GM18951 (cell line): ENCODE measurements around the gene RCBTB1.

ENCODE experiments used
- POLR2A ChIP-seq: IDR thresholded peaks from 4 replicates; pipeline ENCODE4 v1.6.1; 2011; ENCODE audit warnings: mild to moderate bottlenecking; ENCODE audit not compliant: insufficient read length, insufficient read depth; ENCODE audit errors: extremely low read depth
- in situ Hi-C: fragments of 300-500 bp; cut with MboI; formaldehyde crosslinking; loops from one replicate; pipeline ENCODE4 v1.12.0; 2022; ENCODE audit warnings: low sequenced_read_pairs, mixed read lengths, inconsistent platforms; ENCODE audit not compliant: unreplicated experiment

Gene RCBTB1

DNA sequence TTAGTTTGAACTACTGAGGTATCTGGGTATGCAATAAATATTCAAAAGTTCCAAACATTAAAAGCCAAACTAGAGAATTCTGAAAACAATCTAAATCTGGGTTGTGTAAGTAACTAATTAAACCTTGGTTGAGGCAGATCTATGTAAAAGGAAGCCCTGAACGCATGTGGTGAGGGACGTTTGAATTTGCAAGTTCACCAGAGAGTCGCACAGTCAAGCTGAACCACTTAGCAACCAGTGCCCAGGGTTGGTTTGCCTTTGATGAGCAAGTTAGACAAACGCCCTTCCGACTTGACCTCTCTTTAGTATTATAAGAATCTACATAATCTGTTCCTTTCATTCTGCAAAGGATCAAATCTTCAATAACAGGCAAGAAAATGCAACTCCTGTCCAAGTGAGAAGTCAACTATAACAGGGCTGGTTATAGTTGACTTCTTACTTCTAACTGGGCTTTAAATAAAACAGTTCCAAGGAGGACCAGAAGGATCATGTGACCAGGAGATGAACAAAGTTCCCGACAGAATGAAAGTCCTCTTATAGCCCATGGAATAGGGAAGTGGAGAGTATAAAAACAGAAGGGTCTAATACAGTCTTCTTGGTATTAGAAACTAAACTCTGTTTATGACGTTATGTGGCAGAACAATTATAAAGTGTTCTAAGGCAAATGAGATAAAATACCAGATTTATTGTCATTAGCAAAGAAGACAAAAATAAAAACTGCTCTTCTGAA is 49.0 kb downstream of the RCBTB1 start:
- TF ChIP-seq POLR2A, result no peak
- in situ Hi-C loops, result no loop called here

DNA sequence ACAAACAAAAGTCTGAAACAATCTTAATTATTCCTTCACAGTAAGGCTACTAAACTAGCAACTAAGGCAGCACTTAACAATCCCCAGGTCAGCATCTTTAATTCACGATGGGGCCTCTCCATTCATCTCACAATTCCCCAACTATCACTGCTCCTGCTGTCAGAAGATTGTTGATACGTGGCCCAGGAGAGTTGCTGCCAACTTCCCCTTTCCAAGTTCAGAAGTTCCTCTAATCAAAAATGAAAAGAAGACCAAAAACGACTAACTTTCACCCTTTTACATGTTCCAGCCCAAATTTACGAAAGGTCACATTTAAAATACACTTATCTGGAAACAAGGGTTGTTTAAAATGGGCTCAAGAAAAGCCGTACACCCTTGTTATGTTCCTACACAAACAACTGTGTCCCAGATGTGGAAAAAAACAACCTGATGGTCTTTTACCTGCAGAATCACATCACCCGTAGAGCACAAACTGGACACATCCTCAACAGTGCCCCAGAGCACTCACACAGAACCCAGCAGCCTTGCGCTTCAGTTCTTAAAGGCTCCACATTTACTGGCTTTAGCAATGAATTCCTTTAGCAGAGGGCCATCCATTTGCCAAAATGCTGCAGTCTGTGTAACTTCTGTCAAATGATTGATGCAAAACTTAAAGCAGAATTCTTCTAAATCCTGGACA is 51.6 kb downstream of the RCBTB1 start:
- no peak for TF ChIP-seq POLR2A

DNA sequence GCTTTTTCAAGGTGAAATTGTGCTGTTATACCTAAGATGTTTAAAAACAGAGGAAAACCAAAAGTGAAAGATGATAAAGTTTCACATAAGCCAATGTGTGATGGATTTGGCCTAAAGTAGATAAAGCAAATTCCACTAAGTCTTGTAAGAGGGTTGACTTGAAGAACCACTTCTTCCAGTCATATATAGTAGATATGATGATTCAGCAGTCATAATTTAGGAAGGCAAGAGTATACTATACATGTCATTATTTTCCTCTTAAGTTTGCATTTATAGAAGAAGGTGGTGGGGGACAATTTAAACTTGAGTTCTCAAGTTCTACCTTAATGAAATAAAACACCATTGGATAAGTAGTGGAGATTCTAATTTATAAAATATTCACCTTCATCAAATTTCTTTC is 52.3 kb downstream of the RCBTB1 start:
- in situ Hi-C loops, result no loop called here

More for the DNA sequence above, 51.6 kb downstream of the RCBTB1 start:
- in situ Hi-C loops, result no loop called here

DNA sequence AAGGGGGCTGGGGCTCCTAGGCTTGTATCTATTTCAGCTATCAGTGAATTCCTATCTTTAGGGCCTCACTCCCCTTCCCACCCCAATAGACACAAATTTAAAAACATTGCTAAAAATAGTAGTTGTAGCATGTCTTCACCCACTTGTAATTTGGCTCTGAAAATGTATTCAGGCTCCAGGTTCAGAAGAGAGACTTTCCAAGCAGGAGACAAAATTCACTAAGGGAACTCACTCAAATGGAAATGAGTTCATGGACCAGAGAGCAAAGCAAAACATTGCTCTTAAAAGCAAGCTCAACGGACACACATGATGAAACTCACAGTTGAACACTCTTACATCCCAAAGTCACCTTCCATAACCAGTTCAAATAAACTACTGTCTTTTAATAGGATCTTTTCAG is 52.8 kb downstream of the RCBTB1 start:
- no peak for TF ChIP-seq POLR2A
- in situ Hi-C loops, result no loop called here

More for the DNA sequence above, 52.3 kb downstream of the RCBTB1 start:
- no peak for TF ChIP-seq POLR2A

DNA sequence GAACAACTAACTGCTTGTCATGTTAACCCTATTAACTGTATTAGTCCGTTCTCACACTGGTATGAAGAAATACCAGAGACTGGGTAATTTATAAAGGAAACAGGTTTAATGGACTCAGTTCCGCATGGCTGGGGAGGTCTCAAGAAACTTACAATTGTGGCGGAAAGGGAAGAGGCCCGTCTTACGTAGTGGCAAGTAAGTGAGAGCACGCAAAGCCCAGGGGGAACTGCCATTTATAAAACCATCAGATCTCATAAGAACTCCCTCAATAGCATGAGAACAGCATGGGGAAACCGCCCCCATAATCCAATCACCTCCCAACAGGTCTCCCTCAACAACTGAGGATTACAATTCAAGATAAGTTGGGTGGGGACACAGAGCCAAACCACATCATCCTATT is 54.9 kb downstream of the RCBTB1 start:
- no peak for TF ChIP-seq POLR2A
- in situ Hi-C loops, result no loop called here

DNA sequence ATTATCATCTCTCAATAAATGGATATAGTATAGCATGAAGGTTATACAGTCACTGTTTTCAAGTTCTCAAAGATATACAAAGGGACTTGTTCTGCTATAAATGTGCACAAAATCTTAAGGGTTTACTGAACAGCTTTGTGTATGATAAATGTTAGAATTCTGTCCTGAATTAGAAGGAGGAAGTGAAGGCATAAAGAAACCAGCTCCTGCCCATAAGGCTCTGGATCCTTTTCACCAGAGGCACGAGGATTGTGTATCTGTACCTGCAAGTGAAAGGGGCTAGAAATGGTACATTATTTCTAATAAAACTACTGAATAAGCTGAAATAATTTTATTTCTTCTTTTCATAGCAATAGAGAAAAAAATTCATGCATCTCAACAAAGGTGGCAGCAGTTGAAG is 57.2 kb downstream of the RCBTB1 start:
- TF ChIP-seq POLR2A, result no peak
- in situ Hi-C loops, result no loop called here

DNA sequence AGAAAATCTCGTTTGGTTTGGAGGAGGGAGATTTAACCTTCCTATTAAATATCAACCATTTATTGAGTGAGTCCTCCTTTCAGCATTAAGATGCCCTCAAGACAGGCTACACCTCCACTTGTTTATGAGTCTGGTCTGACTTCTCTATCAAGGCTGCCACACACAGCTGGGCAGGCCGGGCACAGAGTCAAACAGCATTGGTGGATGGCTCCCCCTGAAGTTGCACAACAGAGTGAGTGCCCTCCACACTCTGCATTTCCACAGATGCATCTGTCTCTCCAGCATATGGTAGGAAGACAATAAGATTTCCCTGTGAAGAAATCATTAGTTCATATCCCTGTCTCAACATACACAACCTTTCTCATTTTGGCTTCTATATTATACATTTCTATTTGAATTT is 58.2 kb downstream of the RCBTB1 start:
- no peak for TF ChIP-seq POLR2A
- in situ Hi-C loops, result no loop called here

DNA sequence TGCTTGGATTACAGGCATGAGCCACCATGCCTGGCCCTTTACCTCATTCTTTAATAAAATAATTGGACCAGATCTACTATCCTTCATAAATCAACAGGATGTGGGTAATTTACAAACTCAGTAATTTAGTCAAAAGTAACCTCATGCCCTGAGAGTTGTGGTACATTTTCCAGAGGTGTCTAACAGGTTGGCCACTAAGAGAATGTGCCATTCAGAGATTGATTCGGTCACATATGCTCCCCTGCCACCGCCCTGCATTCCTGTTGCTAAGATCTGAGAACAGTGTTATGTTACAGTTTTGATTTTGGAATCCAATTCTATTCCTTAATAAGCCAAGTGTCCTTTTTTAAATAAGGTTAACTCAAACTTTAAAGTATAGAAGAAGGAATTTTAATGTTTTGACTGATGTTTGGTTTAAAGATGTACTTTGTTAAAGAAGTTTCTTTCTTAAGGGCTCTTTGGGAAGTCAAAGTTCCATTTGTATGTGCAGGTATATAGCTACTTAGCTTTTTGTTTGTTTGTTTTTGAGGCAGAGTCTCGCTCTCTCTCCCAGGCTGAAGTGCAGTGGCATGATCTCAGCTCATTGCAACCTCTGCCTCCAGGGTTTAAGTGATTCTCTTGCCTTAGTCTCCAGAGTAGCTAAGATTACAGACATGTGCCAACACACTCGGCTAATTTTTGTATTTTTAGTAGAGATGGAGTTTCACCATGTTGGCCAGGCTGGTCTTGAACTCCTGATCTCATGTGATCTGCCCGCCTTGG is 60.4 kb downstream of the RCBTB1 start:
- in situ Hi-C loops, result no loop called here
- TF ChIP-seq POLR2A, result no peak

DNA sequence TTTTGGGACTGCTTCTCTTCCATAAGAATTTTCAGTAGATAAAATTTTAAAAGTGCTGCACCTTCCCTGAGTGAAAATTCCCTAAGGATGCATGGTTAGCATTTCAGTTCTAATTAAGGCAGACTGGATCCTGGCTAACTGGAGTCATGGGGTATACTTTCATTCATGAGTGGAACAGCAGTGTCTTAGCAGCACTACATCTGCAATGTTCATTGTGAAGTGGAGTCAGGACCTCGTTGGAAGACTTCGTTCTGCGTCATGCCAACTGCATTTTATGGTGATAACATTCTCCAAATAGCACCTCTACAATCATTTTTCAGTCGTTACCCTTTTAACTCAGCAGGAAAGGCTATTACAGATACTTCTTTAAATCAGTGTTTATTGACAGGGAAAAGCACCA is 64.1 kb downstream of the RCBTB1 start:
- TF ChIP-seq POLR2A, result no peak
- in situ Hi-C loops, result no loop called here

DNA sequence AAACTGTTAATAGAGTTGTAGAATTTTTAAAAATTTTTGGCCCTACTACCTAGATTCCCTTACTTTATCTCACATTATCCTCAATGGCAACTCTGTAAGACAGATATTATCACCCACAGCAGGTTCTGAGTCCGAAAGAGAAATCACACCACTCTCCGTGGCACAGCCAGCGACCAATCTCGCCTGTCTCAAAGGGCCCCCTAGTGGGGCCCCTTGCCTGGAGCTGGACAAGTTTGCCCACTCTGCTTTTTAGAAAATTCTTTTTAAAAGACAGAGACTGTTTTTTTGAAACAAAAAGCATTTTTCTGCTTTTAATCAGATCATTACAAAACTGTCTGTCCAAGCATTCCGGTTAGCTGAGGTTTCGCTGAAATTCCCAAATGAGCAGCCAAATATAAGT is 67.9 kb downstream of the RCBTB1 start:
- TF ChIP-seq POLR2A, result no peak
- in situ Hi-C loops, result no loop called here

DNA sequence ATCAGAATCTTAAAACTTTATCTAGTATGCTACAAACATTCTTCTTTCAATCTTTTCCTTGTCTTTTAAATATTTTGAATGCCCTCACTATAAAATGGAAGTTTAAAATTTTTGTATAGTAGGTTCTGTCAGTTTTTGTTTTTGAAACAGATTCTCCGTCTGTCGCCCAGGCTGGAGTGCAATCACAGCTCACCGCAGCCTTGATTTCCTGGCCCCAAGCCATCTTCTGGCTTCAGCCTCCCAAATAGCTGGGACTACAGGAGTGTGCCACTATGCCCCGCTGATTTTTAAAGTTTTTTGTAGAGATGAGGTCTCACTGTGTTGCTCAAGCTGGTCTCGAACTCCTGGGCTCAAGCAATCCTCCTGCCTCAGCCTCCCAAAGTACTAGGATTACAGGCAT is 68.9 kb downstream of the RCBTB1 start:
- in situ Hi-C loops, result no loop called here
- no peak for TF ChIP-seq POLR2A

DNA sequence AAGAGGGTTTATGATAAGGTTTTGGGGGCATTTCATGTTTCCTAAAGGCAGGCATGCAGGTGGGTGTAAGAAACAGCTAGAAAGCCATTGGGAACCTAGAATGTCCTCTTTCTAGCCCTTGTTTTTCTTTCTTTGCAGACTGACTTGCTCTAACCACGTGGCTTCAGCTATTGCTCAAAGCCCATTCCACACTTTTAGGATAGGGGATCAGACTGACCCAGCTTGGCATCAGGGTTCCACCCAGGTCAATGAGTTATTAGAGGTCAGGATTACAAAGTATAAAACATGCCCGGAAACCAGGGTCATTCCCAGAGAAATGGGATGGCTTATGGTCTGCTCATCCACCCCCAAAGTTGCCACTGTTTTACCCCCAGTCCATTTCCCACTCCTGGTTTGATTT is 72.8 kb downstream of the RCBTB1 start:
- in situ Hi-C loops, result no loop called here
- TF ChIP-seq POLR2A, result no peak

DNA sequence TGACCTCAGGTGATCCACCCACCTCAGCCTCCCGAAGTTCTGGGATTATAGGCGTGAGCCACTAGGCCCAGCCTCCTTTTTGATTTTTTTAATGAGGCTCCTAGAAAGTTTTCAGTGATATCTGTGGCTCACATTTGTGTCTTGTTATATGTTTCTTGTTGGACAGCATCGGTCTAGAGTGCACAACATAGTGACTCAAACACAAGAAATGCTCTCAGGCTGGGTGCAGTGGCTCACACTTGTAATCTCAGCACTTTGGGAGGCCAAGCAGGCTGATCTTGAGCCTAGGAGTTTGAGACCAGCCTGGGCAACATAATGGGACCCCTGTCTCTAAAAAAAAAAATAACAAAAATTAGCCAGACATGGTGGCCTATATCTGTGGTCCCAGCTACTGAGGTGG is 81.4 kb downstream of the RCBTB1 start:
- in situ Hi-C loops, result no loop called here
- TF ChIP-seq POLR2A, result no peak
